K562 (cell line): ENCODE results near the gene GLMP. TPM values are rescaled to one million over a fixed set of nuclear protein-coding genes. Genes with fewer than 3 reads are reported as not detected.
A peak's percentile ranks its signal among the peaks of the same experiment; 100 is the strongest.

Source experiments
- ATAC-seq: fragments of 200-7000 bp; cut with Tn5 transposase; 3 replicates; pipeline ENCODE4 v1.9.1; 2020; ENCODE audit warnings: moderate library complexity
- BruUV-seq: library from RNA; stranded (reverse); fragments of 400-500 nt; replicated peaks from 2 replicates; lab custom pipeline; 2021; lab: Mats Ljungman, UMichigan
- CTCF ChIA-PET: fragments of 300-600 bp; formaldehyde crosslinking; extraction: SDS; loops from one replicate; lab custom pipeline; 2021; ENCODE audit warnings: low intra/inter-chr PET ratio; lab: Yijun Ruan, JAX
- POLR2A ChIA-PET: fragments of 300-600, 350-650 bp; sonication (Branson Sonifier 250); formaldehyde crosslinking; extraction: SDS; loops from one replicate; lab custom pipeline; 2021; ENCODE audit warnings: antibody characterized with exemption, inconsistent platforms; lab: Yijun Ruan, JAX
- DNase-seq, 4 experiments: peaks; one replicate each; pipeline versions ENCODE4 v3.0.0 to v3.0.0-alpha.2; 2011 to 2018; ENCODE audit warnings: low spot score in 3 of 4, mixed read lengths in 3 of 4; ENCODE audit errors: extremely low read depth in 1 of 4
- FAIRE-seq: peaks from 2 replicates; lab custom pipeline; 2011; peaks lifted over from hg19 to GRCh38; lab: Jason Lieb, UNC
- H2AFZ ChIP-seq: 2 replicates; pipeline ENCODE4 v1.6.0; 2011; ENCODE audit warnings: low read depth, low read length, control low read depth, inconsistent platforms
- H3K27ac ChIP-seq: fragments of 200-600 bp; 3 replicates; pipeline ENCODE4 v1.8.0; 2011; ENCODE audit warnings: low read depth, mild to moderate bottlenecking, control low read depth, inconsistent platforms, low read length, moderate library complexity, mixed read lengths; ENCODE audit errors: extremely low read depth
- H3K27me3 ChIP-seq, 2 experiments: fragments of 300-600 bp in 1 of 2; 2 replicates in 1 of 2; 3 replicates in 1 of 2; pipeline versions ENCODE4 v1.6.0 to v1.8.0; 2011; ENCODE audit warnings: inconsistent platforms in 2 of 2, low read length in 2 of 2, mild to moderate bottlenecking in 1 of 2, mixed read lengths in 1 of 2, moderate library complexity in 1 of 2; ENCODE audit not compliant: control insufficient read depth in 2 of 2, insufficient read depth in 2 of 2
- H3K36me3 ChIP-seq: fragments of 300-600 bp; 3 replicates; pipeline ENCODE4 v1.8.0; 2011; ENCODE audit warnings: mild to moderate bottlenecking, low read length, inconsistent platforms; ENCODE audit not compliant: control insufficient read depth, insufficient read depth
- H3K4me1 ChIP-seq, 2 experiments: fragments of 200-600 bp in 1 of 2; replicated peaks in 1 of 2; 2 replicates in 1 of 2; 3 replicates in 1 of 2; pipeline versions ENCODE4 v1.5.1 to v1.8.0; 2011; ENCODE audit warnings: inconsistent platforms in 2 of 2, low read length in 2 of 2, mild to moderate bottlenecking in 1 of 2, mixed read lengths in 1 of 2, moderate library complexity in 1 of 2; ENCODE audit not compliant: control insufficient read depth in 2 of 2, insufficient read depth in 2 of 2
- H3K4me2 ChIP-seq: 2 replicates; pipeline ENCODE4 v1.6.1; 2011; ENCODE audit warnings: low read length, control low read depth, inconsistent platforms, mixed read lengths; ENCODE audit not compliant: insufficient read depth
- H3K4me3 ChIP-seq: fragments of 200-600 bp; sonication (generic), shearing (Covaris generic); 2 replicates; pipeline ENCODE4 v1.5.1; 2016; ENCODE audit warnings: control low read depth, inconsistent platforms
- H3K79me2 ChIP-seq: fragments of 200-600 bp; 3 replicates; pipeline ENCODE4 v1.8.0; 2011; ENCODE audit warnings: low read length, inconsistent platforms; ENCODE audit not compliant: control insufficient read depth, insufficient read depth
- H3K9ac ChIP-seq, 2 experiments: 2 replicates each; pipeline versions ENCODE4 v1.6.0 to v1.6.1; 2011; ENCODE audit warnings: low read depth in 2 of 2, low read length in 2 of 2, control low read depth in 1 of 2, inconsistent platforms in 1 of 2, mild to moderate bottlenecking in 1 of 2, mixed read lengths in 1 of 2; ENCODE audit not compliant: insufficient read depth in 1 of 2
- H3K9me1 ChIP-seq: one replicate; pipeline ENCODE4 v1.6.0; 2011; ENCODE audit warnings: inconsistent platforms, mild to moderate bottlenecking, low read length, moderate library complexity; ENCODE audit not compliant: control insufficient read depth, insufficient read depth
- H3K9me3 ChIP-seq: replicated peaks from 2 replicates; pipeline ENCODE4 v1.5.1; 2011; ENCODE audit warnings: low read depth, low read length, inconsistent platforms; ENCODE audit not compliant: control insufficient read depth, insufficient read depth
- H4K20me1 ChIP-seq: replicated peaks from 2 replicates; pipeline ENCODE4 v1.6.1; 2011; ENCODE audit warnings: low read length, inconsistent platforms, mixed read lengths; ENCODE audit not compliant: control insufficient read depth, insufficient read depth
- POLR2A ChIP-seq: fragments of 450-650 bp; conservative IDR thresholded peaks from 2 replicates; pipeline ENCODE4 v1.6.1; 2016
- POLR2AphosphoS5 ChIP-seq: IDR thresholded peaks from 2 replicates; pipeline ENCODE4 v1.6.1; 2011; ENCODE audit warnings: mild to moderate bottlenecking, low read depth, low read length, moderate library complexity; ENCODE audit not compliant: control insufficient read depth, insufficient read depth
- SAFB2 ChIP-seq: fragments of 200-400 bp; formaldehyde crosslinking; IDR thresholded peaks from 2 replicates; pipeline ENCODE4 v1.6.1; 2018; ENCODE audit warnings: borderline replicate concordance, low read length, low read depth, moderate library complexity; ENCODE audit not compliant: severe bottlenecking
- WGBS: fragments of 100-300 bp; shearing (Covaris generic); methylation state at CpG from one replicate; pipeline ENCODE4 v1.1.6; 2016; ENCODE audit warnings: low coverage, mixed read lengths; ENCODE audit not compliant: insufficient coverage; ENCODE audit errors: missing lambda C conversion rate; 5-methylcytosine and 5-hydroxymethylcytosine counted together
- in situ Hi-C: fragments of 300-500 bp; cut with MboI; formaldehyde crosslinking; loops from 4 replicates; pipeline ENCODE4 v1.15.0; 2018; ENCODE audit warnings: inconsistent platforms, mixed read lengths
- intact Hi-C: fragments of 100-400 bp; cut with micrococcal nuclease; formaldehyde crosslinking; loops from 2 replicates; pipeline ENCODE4 v1.14.2; 2022
- polyA plus RNA-seq, 8 experiments: library from polyadenylated mRNA; depleted of rRNA in 4 of 8; stranded (reverse) in 5 of 8; unstranded in 3 of 8; fragments of >200 nt; fragmentation: Nextera tagmentation in 2 of 8; fragmentation: Illumina TruSeq in 1 of 8; extraction: Ambion mirVana in 2 of 8; extraction: Trizol in 1 of 8; gene quantifications; 2 replicates each; pipeline versions ENCODE4 v1.2.1 to v1.2.3, GENCODE V29; 2011 to 2014; ENCODE audit warnings: inconsistent platforms in 1 of 8, missing spikeins in 1 of 8
- total RNA-seq, 7 experiments: library from RNA; depleted of rRNA in 6 of 7; stranded (reverse); fragments of >200 nt in 6 of 7; fragmentation: Illumina TruSeq in 2 of 7; extraction: Trizol in 2 of 7; gene quantifications; 2 replicates each; pipeline versions ENCODE4 v1.2.1 to v1.2.3, GENCODE V29; 2011 to 2021; ENCODE audit warnings: low replicate concordance in 1 of 7

The GLMP gene
- total and polyA plus RNA-seq, 9 of the 15 experiments (the other 6 are each of a cell fraction or from before 2014, with no cell fraction given): 8.3 to 28.2 (median 22.4) TPM

DNA sequence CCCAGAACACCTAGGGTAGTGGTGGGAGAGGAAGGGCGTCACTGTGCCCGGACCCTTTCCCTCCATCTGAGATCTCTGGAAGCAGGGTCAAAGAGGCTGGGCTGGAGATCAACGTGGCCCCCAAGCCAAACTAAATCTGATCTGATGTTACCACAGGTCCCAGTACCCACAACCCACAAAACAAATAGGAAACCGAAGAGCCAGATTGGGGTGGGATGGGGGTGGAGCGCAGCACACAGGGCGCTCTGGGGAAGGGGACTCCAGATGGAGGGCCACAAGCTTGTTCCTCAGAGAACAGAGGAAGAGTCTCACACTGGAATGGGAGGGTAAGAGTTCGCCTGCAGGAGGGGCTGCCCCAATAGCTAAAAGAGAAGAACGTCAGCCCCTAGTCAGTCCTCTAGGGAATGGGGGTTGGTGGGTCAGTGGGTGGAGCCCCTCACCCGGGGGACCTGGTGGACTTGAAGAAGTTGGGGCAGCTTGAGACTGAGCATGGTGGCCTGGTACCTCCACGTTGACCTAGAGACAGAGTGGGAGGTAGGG, 49.2 kb downstream of the GLMP start:
- Histone ChIP-seq H3K36me3 (peaks cover 24% of the 10 kb centered on the region; the same call in 2 of the 3 replicates), H3K4me1 (peaks cover 0 to 55% of the 10 kb centered on the region in 2 experiments; a peak in 3 of 5 replicates), H3K9me1 (peaks cover 3% of the 10 kb centered on the region), H3K27ac (no peak overlapping the region), H2AFZ (no peak overlapping the region), H3K79me2 (no peaks in the 10 kb centered on the region), H3K4me2 (no peak overlapping the region), H3K4me3 (no peak overlapping the region), H4K20me1 (no peaks in the 10 kb centered on the region; the same call in 1 of the 2 replicates), H3K9ac (peak overlapping the region in 1 of 2 experiments; percentile 83; a peak in 2 of 4 replicates), H3K9me3 (no peaks in the 10 kb centered on the region), H3K27me3 (no peaks in the 10 kb centered on the region)
- no peak for ATAC-seq
- 20% methylated on average over 10 of the region's 10 CpGs for WGBS
- POLR2A ChIA-PET: interaction anchor here (0.6 to 2.1 kb wide), 10 partner anchors 11 to 294 kb away, joined by 3 to 7 read pairs (median 4); partner anchors contain the start of gene PMF1
- DNase-seq: peak in 1 of 4 experiments; percentile 29
- no peak for FAIRE-seq
- peak; percentile 16; the same call in 1 of the 2 replicates for TF ChIP-seq POLR2AphosphoS5
- TF ChIP-seq SAFB2: no peak
- 0 out of 2 replicates have a peak, but pooled peaks have one; percentile 2 for TF ChIP-seq POLR2A
- CTCF ChIA-PET: no interaction called here
- in situ Hi-C loops: no loop called here
- intact Hi-C loops: no loop called here
- BruUV-seq: no TSS peak
